ENCODE results near the gene MROH9.

The MROH9 gene

DNA sequence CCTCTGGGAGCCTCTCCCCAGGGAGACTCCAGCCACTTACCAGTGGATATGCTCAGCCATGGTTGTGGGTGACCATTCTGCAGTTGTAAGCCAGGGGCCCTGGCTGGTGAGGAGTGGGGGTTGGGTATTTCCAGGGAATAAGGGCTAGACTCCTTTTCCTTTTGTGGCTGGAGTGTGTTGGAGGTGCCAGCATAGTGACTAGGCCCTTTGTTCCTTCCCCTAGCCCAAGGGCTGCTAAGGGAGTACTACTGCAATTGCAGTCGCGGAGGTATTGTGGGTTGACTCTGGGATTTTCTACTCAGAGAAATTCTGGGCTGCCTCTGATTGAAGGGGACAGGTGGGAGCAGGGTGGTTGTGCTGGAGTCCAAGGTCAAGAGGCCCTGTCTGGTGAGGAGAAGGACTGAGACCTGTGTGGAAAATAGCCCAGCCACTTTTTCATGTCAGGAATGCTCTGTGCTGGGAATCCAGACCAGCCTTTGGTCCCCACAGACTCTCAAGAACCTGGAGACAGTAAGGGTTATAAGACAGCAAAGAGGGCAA lies 43.1 kb downstream of the MROH9 start:
- no peak for DNase-seq

DNA sequence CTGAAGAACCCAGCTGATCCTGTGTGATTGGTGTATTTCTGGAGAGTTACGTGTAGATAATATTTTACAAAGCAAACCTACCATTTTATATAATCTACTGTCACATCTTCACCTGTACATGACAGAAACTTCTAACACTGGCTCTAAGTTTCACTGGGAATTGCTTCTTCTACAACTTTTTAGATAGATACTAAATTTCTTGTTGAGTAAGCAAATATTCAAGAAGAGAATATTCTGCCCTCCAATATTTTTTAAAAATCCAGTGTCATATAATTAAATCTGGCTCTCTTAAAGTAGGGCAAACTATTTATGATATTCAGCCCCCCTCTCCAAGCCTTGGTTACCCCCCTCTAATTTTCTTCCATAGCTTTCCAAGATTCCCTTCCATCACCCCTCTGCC lies 50.1 kb downstream of the MROH9 start:
- no peak for DNase-seq

DNA sequence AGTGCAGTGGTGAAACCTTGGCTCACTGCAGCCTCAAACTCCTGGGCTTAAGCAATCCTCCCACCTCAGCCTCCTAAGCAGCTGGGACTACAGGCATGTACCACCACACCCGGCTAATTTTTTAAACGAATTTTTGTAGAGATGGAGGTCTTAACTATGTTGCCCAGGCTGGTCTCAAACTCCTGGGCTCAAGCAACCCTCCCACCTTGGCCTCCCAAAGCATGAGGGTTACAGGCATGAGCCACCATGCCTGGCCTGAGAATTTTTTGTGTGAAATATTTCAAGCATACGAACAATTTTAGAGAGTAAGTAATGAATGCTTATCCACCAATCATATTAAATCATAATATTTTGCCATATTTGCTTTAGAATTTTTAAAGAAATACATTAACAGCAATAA lies 51.6 kb downstream of the MROH9 start:
- DNase-seq: no peak

DNA sequence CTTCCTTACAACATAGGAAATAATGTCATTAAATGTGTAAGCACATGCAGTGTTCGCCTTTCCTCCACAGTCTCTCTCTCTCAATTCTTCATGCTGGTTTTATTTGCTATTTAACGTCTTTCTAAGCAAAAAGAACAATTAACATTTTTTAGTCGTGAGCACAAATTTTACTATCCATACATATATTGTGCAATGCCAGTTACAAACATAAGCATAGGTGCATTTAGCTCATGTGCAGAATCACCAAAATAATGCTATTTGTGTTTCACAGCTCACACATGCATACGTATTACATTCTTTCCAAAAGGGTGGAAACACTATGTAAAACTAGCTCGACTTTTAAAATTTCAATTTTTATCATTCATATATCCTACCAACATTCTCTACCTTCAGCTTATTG lies 52.1 kb downstream of the MROH9 start:
- DNase-seq: no peak

DNA sequence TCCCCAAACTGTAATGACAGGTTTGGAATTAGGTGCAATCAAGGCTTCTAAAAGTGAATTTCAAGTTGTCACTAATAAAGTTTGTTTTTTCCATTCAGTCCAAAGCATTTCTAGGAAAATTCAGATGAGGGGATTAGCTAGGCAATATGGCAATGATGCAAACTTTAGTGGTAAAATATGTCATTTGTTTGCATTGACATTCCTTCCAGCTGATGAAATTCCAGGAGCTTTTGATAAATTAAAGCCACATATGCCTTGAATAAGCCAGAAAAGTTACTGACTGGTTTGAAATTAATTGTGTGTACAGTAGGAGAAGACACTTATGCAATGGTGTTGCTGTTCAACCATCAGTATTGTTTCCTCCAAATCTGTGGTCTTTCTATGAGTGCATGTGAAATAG lies 57.8 kb downstream of the MROH9 start:
- DNase-seq: no peak

GRCh38 chr1:170993717-170994116 lies 58.4 kb downstream of the MROH9 start:
- no peak for DNase-seq

DNA sequence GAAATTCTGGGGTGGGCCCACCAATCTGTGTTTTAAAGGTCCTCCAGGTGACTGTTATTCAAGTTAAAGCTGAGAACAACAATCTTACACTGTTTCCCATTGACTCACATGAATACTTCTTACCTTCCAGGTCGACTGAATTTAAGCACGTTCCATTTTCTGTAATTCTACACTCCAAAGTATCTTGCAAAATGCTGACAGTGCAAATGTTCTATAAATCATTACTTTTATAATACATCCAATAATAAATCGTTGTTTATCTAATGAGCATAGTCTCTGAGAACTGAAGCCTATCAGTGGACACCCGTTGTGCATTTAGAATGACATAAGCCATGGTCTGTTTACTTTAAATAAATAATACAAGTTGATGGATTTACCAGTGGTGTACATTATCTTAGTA lies 79.5 kb downstream of the MROH9 start:
- DNase-seq: no peak

DNA sequence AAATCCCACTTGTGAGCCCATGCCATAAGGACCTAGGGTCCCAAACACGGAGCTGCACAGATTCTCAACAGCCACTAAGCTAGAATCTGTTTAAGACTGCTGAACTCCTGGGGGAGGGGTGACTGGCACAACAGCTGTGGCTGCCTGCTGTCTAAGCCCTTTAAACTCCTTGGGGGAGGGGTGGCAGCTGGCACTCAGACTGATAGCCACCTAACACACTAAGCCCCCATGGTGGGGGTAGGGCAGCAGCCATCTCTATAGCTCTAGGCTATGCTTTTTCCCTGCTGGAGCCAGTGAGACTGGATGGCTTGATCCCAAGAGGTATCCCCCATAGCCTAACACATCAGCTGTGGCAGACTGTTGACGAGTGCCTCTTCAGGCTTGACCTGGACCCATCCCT lies 82.1 kb downstream of the MROH9 start:
- no peak for DNase-seq

- no peak for DNase-seq
Measured at GRCh38 chr1:171019971-171020370, 84.6 kb downstream of the MROH9 start.

DNA sequence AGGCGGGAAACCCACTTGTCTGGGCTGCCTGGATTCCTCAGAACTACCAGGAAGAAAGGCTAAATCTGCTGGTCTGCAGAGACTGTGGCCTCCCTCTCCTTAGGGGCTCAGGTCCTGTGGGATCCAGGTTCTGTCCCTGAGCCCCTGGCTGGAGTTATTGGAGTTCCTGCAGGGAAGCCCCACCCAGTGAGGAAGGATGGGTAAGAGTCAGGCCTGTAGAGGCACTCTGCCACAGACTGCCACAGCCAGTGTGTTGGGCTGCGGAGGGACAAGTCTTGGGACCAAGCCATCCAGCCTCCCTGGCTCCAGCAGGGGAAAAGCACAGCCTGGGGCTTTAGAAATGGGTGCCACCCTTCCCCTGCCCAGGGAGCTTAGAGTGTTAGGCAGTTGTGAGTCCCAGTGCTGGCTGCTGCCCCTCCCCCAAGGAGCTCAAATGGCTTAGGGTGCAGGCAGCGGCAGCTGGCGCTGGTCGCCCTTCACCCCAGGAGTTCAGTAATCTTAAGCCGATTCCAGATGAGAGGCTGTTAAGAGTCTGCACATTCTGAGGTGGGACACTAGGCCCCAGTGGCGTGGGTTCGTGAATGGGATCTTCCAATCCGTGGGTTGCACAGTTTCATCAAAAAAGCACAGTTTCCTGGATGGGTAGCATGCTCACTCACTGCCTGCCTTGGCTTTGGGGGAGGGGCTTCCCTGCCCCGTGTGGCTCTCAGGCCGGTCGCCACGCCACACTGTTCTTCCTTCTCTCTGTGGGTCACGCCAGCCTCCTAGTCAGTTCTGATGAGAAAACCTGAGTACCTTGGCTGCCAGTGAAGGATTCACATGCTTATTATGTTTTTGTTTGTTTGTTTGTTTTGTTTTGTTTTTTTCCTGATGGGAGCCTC lies 97.7 kb downstream of the MROH9 start:
- DNase-seq: no peak

GRCh38 chr1:171037626-171038025 lies 102.3 kb downstream of the MROH9 start:
- no peak for DNase-seq

- no peak for DNase-seq
Measured at GRCh38 chr1:171038284-171038683, 103.0 kb downstream of the MROH9 start.

GRCh38 chr1:171048014-171048413 lies 112.7 kb downstream of the MROH9 start:
- DNase-seq: no peak

DNA sequence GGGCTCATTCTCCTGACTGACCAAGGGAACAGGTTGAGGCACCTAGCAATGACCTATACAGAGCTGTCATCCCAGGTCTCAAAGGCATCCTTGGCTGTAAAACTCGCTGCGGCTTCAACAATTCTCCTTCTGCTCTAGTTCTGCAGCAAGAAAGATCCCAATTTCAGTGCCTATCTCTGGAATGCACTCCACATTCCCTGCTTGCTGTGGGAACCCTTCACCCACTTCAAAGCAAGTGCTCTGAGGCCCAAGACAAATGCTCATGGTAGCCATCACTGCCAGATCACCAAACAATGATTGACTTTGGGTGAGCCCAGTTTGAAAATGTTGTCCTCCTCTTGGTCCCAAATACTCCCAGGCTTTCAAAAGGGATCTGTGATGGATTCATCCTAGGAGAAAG lies 117.6 kb downstream of the MROH9 start:
- DNase-seq: no peak

DNA sequence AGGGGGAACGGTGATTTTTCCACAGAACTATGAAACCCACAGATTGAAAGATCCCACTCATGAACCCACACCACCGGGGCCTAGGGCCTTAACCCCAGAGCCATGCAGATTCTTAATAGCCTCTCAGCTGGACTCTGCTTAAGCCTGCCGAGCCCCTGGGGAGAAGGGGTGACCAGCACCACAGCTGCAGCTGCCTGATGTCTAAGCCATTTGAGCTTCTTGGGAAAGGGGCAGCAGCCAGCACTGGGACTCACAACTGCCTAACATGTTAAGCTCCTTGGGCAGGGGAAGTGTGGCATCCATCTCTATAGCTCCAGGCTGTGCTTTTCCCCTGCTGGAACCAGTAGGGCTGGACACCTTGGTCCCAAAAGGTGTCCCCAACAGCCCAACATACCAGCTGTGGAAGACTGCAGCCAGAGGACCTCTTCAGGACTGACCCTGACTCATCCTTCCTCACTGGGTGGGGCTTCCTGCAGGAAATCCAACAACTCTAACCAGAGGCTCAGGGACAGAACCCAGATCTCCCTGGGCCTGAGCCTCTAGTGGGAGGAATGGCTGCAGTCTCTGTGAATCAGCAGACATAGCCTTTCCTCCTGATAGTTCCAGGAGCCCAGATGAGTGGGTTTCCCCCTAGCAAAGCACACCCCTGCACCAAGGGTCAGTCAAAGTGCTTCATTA lies 120.8 kb downstream of the MROH9 start:
- no peak for DNase-seq

- no peak for DNase-seq
Measured at GRCh38 chr1:171061425-171062143, 126.2 kb downstream of the MROH9 start.

GRCh38 chr1:171062902-171063301 lies 127.6 kb downstream of the MROH9 start:
- DNase-seq: no peak

GRCh38 chr1:171075041-171075440 lies 139.7 kb downstream of the MROH9 start:
- DNase-seq: no peak

GRCh38 chr1:171081314-171081753 lies 146.0 kb downstream of the MROH9 start:
- DNase-seq: no peak

DNA sequence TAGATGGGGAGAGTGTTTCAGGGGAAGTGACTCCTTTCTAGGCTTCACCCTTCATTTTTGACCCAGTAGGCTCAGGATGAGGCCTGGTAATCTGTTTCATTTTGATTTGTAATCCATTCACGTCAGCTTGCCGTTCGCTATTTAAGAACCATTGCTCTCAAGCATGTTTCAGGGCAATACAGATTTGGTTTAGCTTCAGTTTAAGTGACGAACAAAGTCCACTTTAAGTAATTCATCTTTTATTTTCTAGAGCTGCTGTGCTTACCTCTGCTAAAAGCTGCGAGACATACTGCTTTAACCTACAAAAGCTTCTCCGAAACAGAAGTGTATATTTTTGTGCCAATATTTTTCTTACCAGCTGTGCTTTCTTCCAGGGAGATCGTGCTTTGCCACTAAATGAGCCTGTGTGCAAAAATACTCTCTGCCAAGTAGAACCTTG lies 146.4 kb downstream of the MROH9 start:
- no peak for DNase-seq

GRCh38 chr1:171082606-171083005 lies 147.3 kb downstream of the MROH9 start:
- DNase-seq: no peak

DNA sequence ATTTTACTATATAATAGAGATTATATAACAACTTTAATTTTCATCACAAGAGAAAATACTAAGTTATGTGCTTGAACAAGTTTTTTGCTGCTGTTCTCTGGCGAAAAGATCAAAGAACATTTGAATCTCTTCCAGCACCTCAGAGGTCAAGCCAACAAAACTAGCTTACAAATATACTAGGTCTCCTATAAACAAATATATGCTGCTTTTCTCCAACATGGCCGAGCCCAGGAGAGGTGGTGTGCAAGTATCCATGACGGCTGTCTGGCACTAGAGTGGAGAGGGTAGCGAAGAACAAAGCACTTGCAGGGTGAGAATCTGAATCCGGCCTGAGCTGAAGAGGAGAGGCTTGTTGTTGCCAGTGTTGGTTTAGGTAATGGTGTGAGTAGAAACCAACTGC lies 147.9 kb downstream of the MROH9 start:
- no peak for DNase-seq

GRCh38 chr1:171084091-171084490 lies 148.8 kb downstream of the MROH9 start:
- DNase-seq: no peak

Data from activated CD4-positive, alpha-beta T cell treated with anti-CD3 and anti-CD28 coated beads for 4 hours (primary cell).